Stimulated activated naive CD8-positive, alpha-beta T cell treated with anti-CD3 and anti-CD28 coated beads, Interleukin-15, Interleukin-2, amounts not matched to agents 100 U/mL and 50 U/mL, for 24 hours (primary cell): ENCODE data around the gene COLEC11.
"Not testable (repeated sequence)": the region's sequence is repeated elsewhere in the genome, so short reads cannot be mapped to it uniquely, and the experiment has no call there.

Source experiments
- ATAC-seq: fragments of 150-1000 bp; cut with Tn5 transposase; one replicate; pipeline ENCODE4 v1.10.0; 2021
- DNase-seq: peaks from one replicate; pipeline ENCODE4 v3.0.0; 2021

Gene COLEC11

DNA sequence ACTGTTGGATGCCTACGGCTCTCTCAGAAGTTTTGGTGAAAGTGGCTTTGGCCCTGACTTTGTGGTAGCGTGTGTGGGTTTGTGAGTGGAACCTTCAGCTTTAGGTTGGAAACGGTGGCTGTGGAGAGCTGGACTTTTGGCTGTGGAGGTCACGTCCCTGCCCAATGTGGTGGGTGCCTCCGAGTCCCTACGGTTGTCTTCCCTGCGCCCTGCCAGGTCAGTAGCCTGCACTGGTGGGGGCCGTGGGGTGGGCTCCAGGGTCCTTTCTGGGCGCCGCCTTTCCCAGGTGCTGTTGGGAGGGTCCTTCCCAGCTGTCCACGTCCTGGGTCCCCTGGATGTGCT, 11.1 kb downstream of the COLEC11 start:
- DNase-seq (no peak), ATAC-seq (no peak)

DNA sequence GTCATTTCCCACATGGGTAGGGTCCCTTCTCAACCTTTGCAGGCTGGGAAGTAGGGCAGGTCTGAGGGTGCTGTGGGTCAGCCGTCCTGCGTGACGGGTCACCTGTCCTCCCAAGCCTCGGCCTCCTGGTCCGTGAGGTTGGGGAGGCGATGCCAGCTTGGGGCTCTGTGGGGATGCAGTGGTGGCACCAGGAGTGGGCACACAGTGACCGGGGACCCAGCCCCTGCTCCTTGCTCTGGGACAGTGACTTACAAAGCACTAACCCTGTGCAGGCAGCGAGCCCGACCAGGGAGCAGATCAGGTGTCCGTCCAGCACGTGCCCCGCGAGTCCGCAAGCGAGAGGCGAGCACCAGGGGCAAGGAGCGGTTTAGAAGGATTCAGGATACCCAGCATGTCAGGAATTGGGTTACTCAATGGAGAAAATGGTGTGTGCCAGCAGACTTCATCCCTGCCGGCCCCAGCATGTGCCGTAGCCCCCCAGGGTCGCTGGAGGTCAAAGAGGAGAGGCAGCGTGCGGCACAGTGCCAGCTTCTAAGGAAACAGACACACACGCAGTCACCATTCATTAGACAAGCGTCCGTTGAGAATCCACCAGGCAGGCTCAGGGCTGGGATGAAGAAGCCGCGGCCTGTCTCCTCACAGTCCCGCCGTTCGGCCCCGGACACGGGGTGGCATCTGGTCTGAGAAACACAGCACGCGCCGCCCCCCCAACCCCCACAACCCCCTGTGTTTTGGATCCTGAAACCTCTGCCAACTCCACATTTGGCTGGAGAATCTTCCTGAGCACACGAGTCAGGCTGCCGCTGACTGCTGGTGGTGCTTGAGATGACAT, 11.7 kb downstream of the COLEC11 start:
- ATAC-seq: no peak
- no peak for DNase-seq

DNA sequence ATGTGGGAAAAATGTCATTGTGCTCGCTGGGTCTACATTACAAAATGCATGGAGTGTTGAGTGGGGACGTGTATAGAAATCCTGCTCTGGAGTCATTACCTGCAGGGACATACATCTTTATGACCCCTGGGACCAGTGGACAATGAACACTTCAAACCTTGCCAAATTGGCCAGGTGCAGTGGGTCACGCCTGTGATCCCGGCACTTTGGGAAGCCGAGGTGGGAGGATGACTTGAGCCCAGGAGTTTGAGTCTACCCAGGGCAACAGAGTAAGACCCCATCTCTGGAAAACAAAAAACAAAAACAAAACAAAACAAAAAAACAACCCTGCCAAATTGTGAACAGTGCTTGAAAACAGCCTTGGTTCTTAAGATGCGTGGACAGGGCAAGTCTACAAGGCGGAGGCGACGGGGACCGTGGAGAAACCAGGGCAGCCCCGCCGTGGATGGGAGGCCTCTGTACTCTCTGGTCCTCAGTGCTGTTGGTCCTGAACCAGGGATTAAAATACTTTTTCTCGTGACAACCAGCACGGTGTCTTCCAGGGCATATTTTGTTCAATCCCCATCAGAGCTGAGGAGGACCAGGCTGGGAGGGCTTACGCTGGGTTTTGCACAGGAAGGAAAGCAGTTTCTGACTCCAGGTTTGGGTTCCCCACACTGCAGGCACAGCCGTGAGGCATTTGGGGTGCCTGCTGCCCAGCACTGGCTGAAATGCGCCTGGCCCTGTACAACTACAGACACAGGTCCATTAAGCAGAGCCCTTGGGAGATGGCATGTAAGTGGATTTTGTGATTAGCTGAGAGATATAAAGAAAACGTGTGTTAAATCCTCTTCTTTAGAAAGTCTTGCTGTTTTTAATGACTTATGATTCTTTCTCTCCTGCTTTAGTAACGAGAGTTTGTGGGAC, 13.7 kb downstream of the COLEC11 start:
- DNase-seq (no peak), ATAC-seq (no peak)

DNA sequence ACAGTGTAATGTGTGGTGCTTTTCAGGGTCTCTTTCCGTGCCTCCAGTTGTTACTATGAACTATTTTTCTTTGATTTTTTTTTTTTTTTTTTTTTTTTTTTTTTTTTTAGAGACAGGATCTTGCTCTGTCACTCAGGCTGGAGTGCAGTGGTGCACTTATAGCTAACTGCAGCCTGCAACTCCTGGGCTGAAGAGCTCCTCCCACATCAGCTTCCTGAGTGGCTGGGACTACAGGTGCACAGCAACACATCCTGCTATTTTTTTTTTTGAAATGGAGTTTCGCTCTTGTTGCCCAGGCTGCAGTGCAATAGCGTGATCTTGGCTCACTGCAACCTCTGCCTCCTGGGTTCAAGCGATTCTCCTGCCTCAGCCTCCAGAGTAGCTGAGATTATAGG, 14.4 kb downstream of the COLEC11 start:
- not testable (repeated sequence) for DNase-seq, ATAC-seq

DNA sequence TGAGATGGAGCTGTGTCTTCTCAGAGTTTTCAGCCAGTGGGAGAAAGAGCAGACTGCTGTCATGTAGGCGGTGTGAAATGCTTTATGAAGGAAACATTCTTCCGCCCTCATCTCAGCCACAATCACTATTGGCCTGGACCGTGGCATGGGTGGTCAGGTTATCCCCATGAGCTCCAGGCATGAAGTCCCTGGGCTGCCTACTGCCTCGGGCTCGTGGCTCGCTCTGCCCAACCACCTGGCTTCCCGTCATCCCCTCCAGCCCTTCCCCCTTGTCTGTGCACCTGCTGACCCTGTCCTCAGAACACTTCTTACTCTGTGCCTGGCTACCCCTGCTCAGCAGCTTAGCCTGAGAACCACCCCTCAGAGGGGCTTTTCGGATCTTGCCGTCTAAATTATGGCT, 15.5 kb downstream of the COLEC11 start:
- DNase-seq: no peak
- no peak for ATAC-seq

DNA sequence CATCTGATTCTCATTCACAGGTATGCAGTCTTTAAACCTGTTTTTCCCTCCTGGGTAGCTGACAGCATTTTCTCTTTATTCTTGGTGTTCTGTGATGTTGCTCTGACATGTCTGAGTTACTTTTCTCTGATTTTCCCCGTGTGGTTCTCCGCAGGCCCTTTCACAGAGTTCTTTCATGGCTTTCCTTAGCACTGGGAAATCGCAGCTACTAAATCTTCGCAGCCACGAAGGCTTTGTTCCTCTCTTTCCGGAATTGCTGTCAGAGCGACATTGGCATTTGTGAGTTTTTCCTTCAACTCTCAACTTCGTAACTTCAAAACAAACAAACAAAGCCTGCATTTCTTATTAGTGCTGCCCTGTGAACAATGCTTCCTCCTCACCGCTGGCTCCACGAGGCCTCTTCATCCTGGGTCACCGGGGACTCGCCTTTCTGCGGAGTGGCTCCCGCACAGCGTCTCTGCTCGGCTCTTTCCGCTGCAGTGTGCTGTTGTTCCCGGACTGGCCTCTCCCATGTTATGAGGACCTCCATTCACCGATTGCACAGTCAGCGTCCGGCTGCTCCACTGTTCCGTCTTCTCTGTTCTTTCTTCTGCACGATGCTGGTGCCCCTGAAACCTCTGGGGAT, 16.1 kb downstream of the COLEC11 start:
- DNase-seq (no peak), ATAC-seq (no peak)

DNA sequence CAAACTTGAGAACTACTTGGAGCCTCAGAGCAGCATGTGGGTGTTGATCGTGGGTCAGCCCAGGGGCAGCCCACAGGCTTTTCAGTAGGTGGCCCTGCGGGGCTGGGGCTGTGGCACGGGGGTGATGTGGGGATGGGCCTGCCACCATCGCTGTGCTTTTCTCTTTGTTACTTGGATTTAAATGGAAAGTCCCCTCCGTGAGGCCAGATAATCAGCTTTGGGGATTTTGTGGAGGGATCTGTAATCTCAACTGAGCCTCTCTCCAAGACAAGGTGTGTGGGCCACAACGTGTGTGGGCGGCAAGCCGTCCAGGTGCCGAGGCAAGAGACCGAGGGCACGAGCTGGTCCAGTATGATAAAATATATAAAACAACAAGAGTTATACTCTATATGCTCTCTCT, 16.7 kb downstream of the COLEC11 start:
- ATAC-seq: no peak
- DNase-seq: no peak

DNA sequence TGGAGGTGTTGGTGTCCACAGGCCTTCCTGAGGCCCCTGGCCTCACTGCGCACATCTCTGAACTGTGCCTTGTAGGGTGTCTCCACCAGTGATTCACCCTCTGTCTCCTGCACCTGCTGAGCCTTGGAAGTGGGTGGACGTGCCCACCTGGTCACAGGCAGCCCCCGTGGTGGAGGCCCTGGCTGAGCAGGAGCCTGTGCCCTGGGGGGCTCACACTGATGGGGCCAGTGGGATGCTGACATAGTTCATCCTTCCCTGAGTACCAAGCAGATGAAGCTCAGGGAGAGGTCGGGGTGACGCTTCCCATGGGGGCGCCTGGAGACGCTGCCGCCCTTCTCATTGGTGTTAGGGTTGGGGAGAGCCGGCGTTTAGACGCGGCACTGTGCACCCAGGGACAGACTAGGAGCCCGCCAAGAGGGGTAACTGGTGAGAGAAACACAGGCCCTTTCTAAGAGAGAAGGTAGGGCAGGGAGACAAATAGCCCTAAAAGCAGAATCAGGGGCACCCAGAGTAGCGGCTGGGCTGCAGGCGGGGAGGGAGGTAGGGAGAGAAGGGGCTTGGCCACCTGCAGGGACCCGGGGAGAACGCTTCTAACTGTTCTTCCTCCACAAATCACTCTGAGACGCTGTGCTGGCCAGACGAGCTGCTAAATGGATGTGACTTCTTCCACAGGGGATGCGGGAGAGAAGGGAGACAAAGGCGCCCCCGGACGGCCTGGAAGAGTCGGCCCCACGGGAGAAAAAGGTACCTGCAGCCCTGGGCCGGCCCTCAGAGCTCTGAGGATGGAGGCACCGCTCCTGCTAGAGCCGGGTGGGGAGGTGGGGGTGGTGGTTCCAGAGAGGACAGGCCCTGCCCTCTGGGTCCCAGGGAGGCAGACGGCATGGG, 18.0 kb downstream of the COLEC11 start:
- DNase-seq: no peak
- no peak for ATAC-seq

DNA sequence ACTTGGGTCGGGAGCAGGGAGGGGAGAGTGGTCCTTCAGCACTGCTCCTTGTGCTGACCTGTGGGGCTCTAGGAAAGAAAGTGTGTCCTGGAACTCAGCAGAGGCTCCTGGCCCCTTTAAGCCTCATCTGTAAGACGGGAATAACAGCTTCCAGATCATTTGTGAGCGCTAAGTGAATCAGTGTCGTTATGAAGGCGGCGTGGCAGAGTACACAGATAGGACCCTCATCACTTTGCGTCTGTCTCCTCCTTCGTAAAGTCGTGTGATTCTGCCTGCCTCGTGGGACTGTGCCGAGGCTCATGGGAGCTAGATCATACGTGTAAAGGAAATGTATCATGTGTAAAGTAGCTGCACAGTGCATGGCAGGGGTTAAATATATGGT, 18.6 kb downstream of the COLEC11 start:
- DNase-seq (no peak), ATAC-seq (no peak)

DNA sequence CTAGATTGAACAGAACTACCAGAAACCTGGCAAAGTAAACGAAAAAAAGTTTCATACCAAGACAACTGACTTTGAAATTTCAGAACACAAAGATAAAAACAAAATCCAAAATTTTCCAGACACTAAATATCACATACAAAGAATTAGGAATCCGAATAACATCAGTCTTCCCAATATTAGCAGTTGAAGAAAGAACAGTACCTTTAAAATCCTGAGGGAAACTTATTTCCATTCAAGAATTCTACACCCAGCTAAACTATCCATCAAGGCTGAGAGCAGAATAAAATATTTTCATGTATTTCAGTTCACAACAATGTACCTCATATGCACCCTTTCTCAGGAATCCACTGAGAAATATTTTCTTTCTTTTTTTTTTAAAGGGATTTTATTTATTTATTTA, 19.8 kb downstream of the COLEC11 start:
- ATAC-seq: not testable (repeated sequence)

DNA sequence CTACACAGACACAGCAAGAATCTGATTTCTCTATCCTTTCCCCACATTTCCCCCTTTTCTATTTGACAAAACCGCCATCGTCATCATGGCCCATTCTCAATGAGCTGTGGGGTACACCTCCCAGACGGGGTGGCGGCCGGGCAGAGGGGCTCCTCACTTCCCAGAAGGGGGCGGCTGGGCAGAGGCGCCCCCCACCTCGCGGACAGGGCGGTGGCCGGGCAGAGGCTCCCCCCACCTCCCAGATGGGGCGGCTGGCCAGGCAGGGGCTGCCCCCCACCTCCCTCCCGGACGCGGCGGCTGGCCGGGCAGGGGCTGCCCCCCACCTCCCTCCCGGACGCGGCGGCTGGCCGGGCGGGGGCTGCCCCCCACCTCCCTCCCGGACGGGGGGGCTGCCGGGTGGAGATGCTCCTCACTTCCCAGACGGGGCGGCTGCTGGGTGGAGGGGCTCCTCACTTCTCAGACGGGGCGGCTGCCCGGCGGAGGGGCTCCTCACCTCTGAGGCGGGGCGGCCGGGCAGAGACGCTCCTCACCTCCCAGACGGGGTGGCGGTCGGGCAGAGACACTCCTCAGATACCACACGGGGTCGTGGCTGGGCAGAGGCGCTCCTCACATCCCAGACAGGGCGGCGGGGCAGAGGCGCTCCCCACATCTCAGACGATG, 20.8 kb downstream of the COLEC11 start:
- not testable (repeated sequence) for ATAC-seq, DNase-seq

More for the DNA sequence above, 19.8 kb downstream of the COLEC11 start:
- DNase-seq: not testable (repeated sequence)

DNA sequence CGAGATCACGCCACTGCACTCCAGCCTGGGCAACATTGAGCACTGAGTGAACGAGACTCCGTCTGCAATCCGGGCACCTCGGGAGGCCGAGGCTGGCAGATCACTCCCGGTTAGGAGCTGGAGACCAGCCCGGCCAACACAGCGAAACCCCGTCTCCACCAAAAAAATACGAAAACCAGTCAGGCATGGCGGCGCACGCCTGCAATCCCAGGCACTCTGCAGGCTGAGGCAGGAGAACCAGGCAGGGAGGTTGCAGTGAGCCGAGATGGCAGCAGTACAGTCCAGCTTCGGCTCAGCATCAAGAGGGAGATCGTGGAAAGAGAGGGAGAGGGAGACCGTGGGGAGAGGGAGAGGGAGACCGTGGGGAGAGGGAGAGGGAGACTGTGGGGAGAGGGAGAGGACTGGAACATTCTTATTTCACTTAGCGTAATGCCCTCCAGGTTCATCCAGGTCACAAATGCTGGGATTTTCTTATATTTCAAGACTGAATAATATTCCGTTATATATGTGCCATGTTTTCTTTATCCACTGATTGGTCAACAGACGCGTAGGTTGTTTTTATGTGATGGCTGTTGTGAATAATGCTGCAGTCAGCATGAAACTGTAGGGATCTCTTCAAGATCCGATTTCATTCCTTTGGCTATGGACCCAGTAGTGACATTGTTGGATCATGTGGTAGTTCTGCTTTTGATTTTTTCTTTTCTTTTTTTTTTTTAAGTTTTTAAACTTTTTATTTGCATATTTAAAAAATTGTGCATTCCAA, 21.7 kb downstream of the COLEC11 start:
- DNase-seq, ATAC-seq: not testable (repeated sequence)

DNA sequence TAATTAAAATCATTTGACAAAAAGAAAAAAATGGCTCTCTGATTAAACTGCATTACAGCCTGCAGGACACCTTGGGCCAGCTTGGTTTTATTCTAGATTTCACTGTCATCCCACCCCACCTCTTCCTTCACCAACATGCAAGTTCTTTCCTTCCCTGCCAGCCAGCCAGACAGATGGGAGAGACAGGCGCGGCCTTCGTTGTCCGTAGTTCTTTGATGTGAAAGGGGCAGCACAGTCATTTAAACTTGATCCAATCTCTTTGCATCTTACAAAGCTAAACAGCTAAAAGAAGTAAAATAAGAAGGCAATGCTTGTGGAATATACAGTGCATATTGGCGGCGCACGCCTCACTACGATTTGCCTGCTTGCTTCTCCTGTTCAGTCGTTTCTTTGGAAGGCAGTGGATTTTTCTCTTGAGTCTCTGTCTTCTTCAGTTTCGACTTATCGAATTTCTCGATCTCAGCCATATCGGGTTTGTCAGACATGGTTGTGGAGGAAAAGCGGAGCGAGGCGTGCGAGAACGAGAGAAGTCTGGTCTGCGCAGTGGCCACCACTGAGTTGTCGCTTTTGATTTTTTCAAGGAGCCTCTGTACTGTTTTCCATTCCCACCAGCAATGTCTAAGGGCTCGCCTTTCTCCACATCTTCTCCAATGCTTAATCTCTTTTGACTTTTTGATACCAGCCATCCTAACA, 22.4 kb downstream of the COLEC11 start:
- ATAC-seq (no peak), DNase-seq (no peak)

DNA sequence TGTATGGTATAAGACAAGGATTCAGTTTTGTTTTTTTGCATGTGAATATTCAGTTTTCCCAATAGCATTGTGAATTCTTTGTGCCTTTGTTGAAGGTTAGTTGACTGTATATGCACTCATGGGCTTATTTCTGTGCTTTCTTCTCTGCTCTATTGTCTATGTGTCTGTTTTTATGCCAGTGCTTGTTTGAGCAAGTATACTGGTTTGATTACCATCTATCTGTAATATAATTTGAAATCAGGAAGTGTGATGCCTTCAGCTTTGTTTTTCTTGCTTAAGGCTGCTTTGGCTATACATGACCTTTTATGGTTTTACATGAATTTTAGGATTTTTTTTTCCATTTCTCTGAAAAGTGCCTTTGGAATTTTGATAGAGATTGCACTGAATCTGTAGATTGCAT, 23.5 kb downstream of the COLEC11 start:
- DNase-seq (no peak), ATAC-seq (no peak)

DNA sequence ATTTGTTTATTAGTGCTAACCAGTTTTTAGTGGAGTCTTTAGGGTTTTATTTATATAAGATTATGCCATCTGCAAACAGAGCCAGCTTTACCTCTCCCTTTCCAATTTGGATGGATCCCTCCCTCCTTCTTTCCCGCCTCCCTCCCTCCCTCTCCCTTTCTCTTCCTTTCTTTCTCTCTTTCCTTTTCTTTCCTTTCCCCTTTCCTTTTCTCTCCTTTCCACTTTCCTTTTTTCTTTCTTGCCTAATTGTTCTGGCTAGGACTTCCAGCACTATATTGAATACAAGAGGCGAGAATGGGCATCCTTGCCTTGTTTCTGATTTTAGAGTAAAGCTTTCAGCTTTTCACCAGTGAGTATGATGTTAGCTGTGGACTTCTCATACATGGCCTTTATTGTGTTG, 24.1 kb downstream of the COLEC11 start:
- ATAC-seq: no peak
- no peak for DNase-seq

DNA sequence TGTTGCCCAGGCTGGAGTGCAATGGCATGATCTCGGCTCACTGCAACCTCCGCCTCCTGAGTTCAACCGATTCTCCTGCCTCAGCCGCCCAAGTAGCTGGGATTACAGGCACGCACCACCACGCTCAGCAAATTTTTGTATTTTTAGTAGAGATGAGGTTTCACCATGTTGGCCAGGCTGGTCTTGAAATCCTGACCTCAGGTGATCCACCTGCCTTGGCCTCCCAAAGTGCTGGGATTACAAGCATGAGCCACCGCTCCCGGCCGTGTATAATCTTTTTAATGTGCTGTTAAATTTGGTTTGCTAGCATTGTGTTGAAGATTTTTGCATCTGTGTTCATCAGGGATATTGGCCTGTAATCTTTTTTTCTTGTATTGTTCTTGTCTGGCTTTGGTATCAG, 24.7 kb downstream of the COLEC11 start:
- ATAC-seq, DNase-seq: not testable (repeated sequence)

DNA sequence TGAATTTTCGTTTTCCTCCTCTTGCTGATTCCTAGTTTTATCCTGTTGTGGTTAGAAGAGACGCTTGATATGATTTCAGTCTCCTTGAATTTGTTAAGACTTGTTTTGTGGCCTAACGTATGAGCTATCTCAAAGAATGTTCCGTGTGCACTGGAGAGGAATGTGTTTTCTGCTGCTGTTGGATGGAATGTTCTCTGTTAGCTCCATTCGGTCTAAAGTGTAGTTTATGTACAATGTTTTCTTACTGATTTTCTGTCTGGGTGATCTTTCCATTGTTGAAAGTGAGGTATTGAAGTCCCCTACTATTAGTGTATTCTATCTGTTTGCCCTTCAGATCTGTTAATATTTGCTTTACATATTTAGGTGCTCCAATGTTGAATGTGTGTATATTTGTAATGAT, 25.9 kb downstream of the COLEC11 start:
- DNase-seq (no peak), ATAC-seq (no peak)

DNA sequence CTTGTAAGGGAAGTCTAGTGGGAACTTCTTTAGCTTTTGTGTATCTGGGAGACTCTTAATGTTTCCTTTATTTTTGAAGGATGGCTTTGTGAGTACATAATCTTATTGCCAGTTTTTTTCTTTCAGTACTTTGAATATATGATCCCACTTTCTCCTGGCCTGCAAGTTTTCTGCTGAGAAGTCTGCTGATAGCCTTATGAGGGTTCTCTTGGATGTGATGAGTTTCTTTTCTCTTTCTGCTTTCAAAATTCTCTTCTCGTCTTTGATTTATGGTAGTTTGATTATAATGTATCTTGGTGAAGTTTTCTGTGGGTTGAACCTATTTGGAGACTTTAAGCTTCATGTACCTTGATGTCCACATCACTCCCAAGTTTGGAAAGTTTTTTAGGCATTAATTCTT, 28.1 kb downstream of the COLEC11 start:
- no peak for DNase-seq
- no peak for ATAC-seq

DNA sequence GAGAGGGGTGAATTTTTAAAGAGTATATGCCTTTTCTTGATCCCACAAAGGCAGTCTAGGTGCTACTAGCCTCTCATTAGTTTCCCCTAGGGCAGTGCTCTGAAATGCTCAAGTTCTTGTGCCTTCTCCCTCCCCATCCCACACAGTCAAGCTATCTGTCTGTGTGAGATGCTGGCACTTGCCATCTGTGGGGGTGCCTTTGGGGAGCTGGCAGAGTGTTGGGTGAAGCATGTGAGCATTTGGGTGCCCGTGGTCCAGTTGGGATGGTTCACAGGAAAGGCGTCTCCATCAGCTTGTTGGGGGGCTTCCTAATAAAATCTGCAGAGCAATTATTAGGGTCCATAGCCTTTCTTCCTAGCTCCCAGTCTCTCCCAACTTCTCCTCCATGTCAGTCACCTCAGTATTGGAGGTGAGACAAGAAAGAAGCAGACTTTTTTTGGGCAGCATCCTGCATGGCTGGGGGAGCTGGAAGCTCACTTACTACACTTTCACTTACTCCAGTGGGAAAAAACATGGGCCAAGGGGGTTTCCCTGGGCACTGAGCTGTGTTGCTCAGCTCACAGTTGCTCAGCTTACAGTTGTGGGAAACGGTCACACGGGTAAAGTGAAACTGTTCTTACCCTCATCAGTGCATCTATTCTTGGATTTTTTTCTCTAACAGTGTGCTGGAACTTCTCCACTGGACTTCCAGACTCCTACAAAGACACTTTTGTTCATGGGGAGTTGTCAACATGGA, 29.3 kb downstream of the COLEC11 start:
- DNase-seq: no peak
- ATAC-seq: no peak
